WTC11 (cell line): ENCODE data around the gene B3GAT1. TPM values are rescaled to one million over a fixed set of nuclear protein-coding genes. Genes with fewer than 3 reads are reported as not detected.
"Not testable (repeated sequence)": the region's sequence is repeated elsewhere in the genome, so short reads cannot be mapped to it uniquely, and the experiment has no call there.

Source experiments
- ATAC-seq: fragments of 200-7000 bp; cut with Tn5 transposase; 2 replicates; pipeline ENCODE4 v1.10.0; 2021; ENCODE audit warnings: mild to moderate bottlenecking, moderate library complexity
- CTCF ChIA-PET: fragments of 300-600 bp; sonication (Branson Sonifier 250); formaldehyde crosslinking; loops from one replicate; lab custom pipeline; 2021; ENCODE audit warnings: antibody characterized with exemption; lab: Charles Lee
- POLR2A ChIA-PET: fragments of 350-600 bp; sonication (Branson Sonifier 250); formaldehyde crosslinking; loops from one replicate; lab custom pipeline; 2021; ENCODE audit warnings: antibody characterized with exemption; lab: Charles Lee
- DNase-seq: peaks from one replicate; pipeline ENCODE4 v3.0.0; 2021; ENCODE audit warnings: low spot score
- H3K27ac Mint-ChIP-seq: 2 replicates; pipeline ENCODE4 v1.8.0; 2021; ENCODE audit warnings: mixed read lengths
- H3K27me3 Mint-ChIP-seq: 2 replicates; pipeline ENCODE4 v1.8.0; 2021; ENCODE audit warnings: low read depth, mild to moderate bottlenecking, moderate library complexity, mixed read lengths
- H3K36me3 Mint-ChIP-seq: 2 replicates; pipeline ENCODE4 v1.8.0; 2021; ENCODE audit warnings: mixed read lengths
- H3K4me1 Mint-ChIP-seq: 2 replicates; pipeline ENCODE4 v1.8.0; 2022; ENCODE audit warnings: mixed read lengths
- H3K4me3 Mint-ChIP-seq: 2 replicates; pipeline ENCODE4 v1.8.0; 2021; ENCODE audit warnings: mild to moderate bottlenecking, moderate library complexity, mixed read lengths
- H3K9me3 Mint-ChIP-seq: 2 replicates; pipeline ENCODE4 v1.8.0; 2021; ENCODE audit warnings: mixed read lengths
- ARID4B ChIP-seq: sonication (generic); formaldehyde crosslinking; IDR thresholded peaks from 2 replicates; pipeline ENCODE4 v1.8.0; 2023; ENCODE audit warnings: missing genetic modification reagents, mild to moderate bottlenecking, borderline replicate concordance
- CTCF ChIP-seq: fragments of 200-600 bp; IDR thresholded peaks from 2 replicates; pipeline ENCODE4 v1.8.0; 2022; ENCODE audit warnings: antibody characterized with exemption
- E2F4 ChIP-seq: sonication (generic); formaldehyde crosslinking; IDR thresholded peaks from 2 replicates; pipeline ENCODE4 v1.8.1; 2022; ENCODE audit warnings: low read depth, mild to moderate bottlenecking, moderate library complexity, missing genetic modification reagents, borderline replicate concordance
- FOXJ3 ChIP-seq: sonication (generic); formaldehyde crosslinking; IDR thresholded peaks from 2 replicates; pipeline ENCODE4 v1.9.0; 2021; ENCODE audit warnings: missing genetic modification reagents, mild to moderate bottlenecking, borderline replicate concordance
- GABPB1 ChIP-seq: sonication (generic); formaldehyde crosslinking; IDR thresholded peaks from 2 replicates; pipeline ENCODE4 v1.8.1; 2023; ENCODE audit warnings: mild to moderate bottlenecking, missing genetic modification reagents
- GRHL2 ChIP-seq: fragments of 250-450 bp; sonication (Bioruptor Pico); IDR thresholded peaks from 2 replicates; pipeline ENCODE4 v1.8.0; 2022; ENCODE audit warnings: mild to moderate bottlenecking, moderate library complexity; ENCODE audit not compliant: insufficient replicate concordance, severe bottlenecking
- HMGA2 ChIP-seq: fragments of 250-450 bp; sonication (Bioruptor Pico); IDR thresholded peaks from 2 replicates; pipeline ENCODE4 v1.4.0; 2021; ENCODE audit warnings: mild to moderate bottlenecking, moderate library complexity
- KAT7 ChIP-seq: sonication (generic); formaldehyde crosslinking; IDR thresholded peaks from 2 replicates; pipeline ENCODE4 v1.8.1; 2023; ENCODE audit warnings: missing genetic modification reagents, mild to moderate bottlenecking, borderline replicate concordance
- MAX ChIP-seq: sonication (generic); formaldehyde crosslinking; IDR thresholded peaks from 2 replicates; pipeline ENCODE4 v1.8.0; 2022; ENCODE audit warnings: mild to moderate bottlenecking, missing genetic modification reagents
- NR1H2 ChIP-seq: sonication (generic); formaldehyde crosslinking; IDR thresholded peaks from 2 replicates; pipeline ENCODE4 v1.9.0; 2021; ENCODE audit warnings: mild to moderate bottlenecking, moderate library complexity, missing genetic modification reagents
- TCF7 ChIP-seq: sonication (generic); formaldehyde crosslinking; IDR thresholded peaks from 2 replicates; pipeline ENCODE4 v1.8.0; 2022; ENCODE audit warnings: mild to moderate bottlenecking, low read depth, missing genetic modification reagents, moderate library complexity
- TEAD1 ChIP-seq: sonication (generic); formaldehyde crosslinking; IDR thresholded peaks from 2 replicates; pipeline ENCODE4 v1.8.0; 2022; ENCODE audit warnings: mild to moderate bottlenecking, missing genetic modification reagents
- ZNF396 ChIP-seq: fragments of 250-450 bp; sonication (Bioruptor Pico); IDR thresholded peaks from 2 replicates; pipeline ENCODE4 v1.8.0; 2021; ENCODE audit warnings: mild to moderate bottlenecking, moderate library complexity, borderline replicate concordance
- ZNF423 ChIP-seq: fragments of 250-450 bp; sonication (Bioruptor Pico); IDR thresholded peaks from 2 replicates; pipeline ENCODE4 v2.1.2; 2022; ENCODE audit warnings: mild to moderate bottlenecking, moderate library complexity
- ZNF425 ChIP-seq: fragments of 250-450 bp; sonication (Bioruptor Pico); conservative IDR thresholded peaks from 2 replicates; pipeline ENCODE4 v1.9.0; 2021; ENCODE audit warnings: mild to moderate bottlenecking
- total RNA-seq: library from RNA; stranded (reverse); gene quantifications from 3 replicates; pipeline ENCODE4 v1.2.3, GENCODE V29; 2021

Gene B3GAT1
- total RNA-seq, 1 experiment from 2014 or later, result 30.0 TPM

- no peaks in the 10 kb centered on the region; the same call in 1 of the 2 replicates for H3K27me3 Mint-ChIP-seq
- TF ChIP-seq HMGA2 (CRISPR knock-in tag), result no peak
- no peak for TF ChIP-seq GABPB1 (CRISPR knock-in tag)
- no peak for TF ChIP-seq CTCF
- TF ChIP-seq GRHL2 (CRISPR knock-in tag), result no peak
- TF ChIP-seq MAX (CRISPR knock-in tag), result no peak
- no peak for TF ChIP-seq E2F4 (CRISPR knock-in tag)
- TF ChIP-seq ZNF396 (CRISPR knock-in tag), result no peak
- no peak for TF ChIP-seq TCF7 (CRISPR knock-in tag)
- TF ChIP-seq ARID4B (CRISPR knock-in tag), result no peak
- no peak for TF ChIP-seq NR1H2 (CRISPR knock-in tag)
- TF ChIP-seq FOXJ3, result no peak
- TF ChIP-seq ZNF423, result no peak
- TF ChIP-seq KAT7 (CRISPR knock-in tag), result no peak
- no peak for TF ChIP-seq ZNF425 (CRISPR knock-in tag)
- TF ChIP-seq TEAD1 (CRISPR knock-in tag), result no peak
- 0 out of 2 replicates have a peak, but pooled peaks cover 4% of the 10 kb centered on the region for H3K4me1 Mint-ChIP-seq
- H3K27ac Mint-ChIP-seq, result no peak overlapping the region
- ChIA-PET CTCF (no interaction called here), POLR2A (no interaction called here)
- peaks cover 3% of the 10 kb centered on the region; the same call in 1 of the 2 replicates for H3K9me3 Mint-ChIP-seq
- H3K4me3 Mint-ChIP-seq, result no peak overlapping the region
- ATAC-seq, result no peak
- no peak for DNase-seq
- H3K36me3 Mint-ChIP-seq, result no peaks in the 10 kb centered on the region
Observed at GRCh38 chr11:134445601-134446325, 33.7 kb upstream of the B3GAT1 start.

- DNase-seq, H3K36me3 Mint-ChIP-seq, ATAC-seq, H3K27ac Mint-ChIP-seq, H3K27me3 Mint-ChIP-seq, H3K9me3 Mint-ChIP-seq, CTCF ChIA-PET, H3K4me1 Mint-ChIP-seq, POLR2A ChIA-PET, H3K4me3 Mint-ChIP-seq: not testable (repeated sequence)
Observed at GRCh38 chr11:134444160-134445108, 32.4 kb upstream of the B3GAT1 start.
